ENCODE measurements around the gene ANO5.

DNA sequence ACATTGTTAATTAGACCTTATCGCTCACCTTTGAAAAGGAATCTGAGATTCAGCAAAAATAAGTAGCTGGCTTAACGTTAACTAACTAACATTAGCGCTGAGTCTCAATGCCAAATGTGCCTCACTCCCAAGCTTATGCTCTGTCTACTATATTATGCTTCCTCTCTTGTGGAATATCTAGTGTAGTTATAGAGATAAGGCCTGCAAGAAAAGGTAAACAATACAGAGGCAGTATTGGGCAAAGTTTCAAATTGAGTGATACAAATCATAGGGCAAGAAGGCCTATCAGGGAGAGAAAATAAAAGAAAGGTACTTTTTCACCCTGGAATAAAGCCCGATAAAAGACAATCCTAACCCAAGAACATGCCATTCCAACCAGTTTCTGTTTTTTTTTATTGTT lies 83.7 kb downstream of the ANO5 start:
- TF ChIP-seq, protein P1, sequence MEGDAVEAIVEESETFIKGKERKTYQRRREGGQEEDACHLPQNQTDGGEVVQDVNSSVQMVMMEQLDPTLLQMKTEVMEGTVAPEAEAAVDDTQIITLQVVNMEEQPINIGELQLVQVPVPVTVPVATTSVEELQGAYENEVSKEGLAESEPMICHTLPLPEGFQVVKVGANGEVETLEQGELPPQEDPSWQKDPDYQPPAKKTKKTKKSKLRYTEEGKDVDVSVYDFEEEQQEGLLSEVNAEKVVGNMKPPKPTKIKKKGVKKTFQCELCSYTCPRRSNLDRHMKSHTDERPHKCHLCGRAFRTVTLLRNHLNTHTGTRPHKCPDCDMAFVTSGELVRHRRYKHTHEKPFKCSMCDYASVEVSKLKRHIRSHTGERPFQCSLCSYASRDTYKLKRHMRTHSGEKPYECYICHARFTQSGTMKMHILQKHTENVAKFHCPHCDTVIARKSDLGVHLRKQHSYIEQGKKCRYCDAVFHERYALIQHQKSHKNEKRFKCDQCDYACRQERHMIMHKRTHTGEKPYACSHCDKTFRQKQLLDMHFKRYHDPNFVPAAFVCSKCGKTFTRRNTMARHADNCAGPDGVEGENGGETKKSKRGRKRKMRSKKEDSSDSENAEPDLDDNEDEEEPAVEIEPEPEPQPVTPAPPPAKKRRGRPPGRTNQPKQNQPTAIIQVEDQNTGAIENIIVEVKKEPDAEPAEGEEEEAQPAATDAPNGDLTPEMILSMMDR (IDR thresholded peaks at IDR 0.05), result no peak
- no peak for TF ChIP-seq POLR2A (IDR thresholded peaks at IDR 0.05)
